ENCODE data around the gene TUBA1A. TPM values are rescaled to one million over a fixed set of nuclear protein-coding genes. Genes with fewer than 3 reads are reported as not detected.

Gene TUBA1A
- total and polyA plus RNA-seq, 2 experiments from 2014 or later, result 189 to 424 TPM

- TF ChIP-seq JUNB (IDR thresholded peaks at IDR 0.05; ENCODE audit: unreplicated experiment), result no peak
- TF ChIP-seq ZNF331 (CRISPR knock-in tag; IDR thresholded peaks at IDR 0.05; ENCODE audit: low read depth), result no peak
- no peak for TF ChIP-seq CREB1 (CRISPR knock-in tag; IDR thresholded peaks at IDR 0.05; ENCODE audit: low read depth)
- no peak for TF ChIP-seq ETS1 (IDR thresholded peaks at IDR 0.05)
- no peak for TF ChIP-seq EZH2 (IDR thresholded peaks at IDR 0.05; ENCODE audit: low read depth, unreplicated experiment)
Measured at GRCh38 chr12:49189731-49190716, 1.1 kb upstream of the TUBA1A start (continued).

GRCh38 chr12:49188201-49188915 lies 522 bp downstream of the TUBA1A start:
- Histone ChIP-seq H3K4me3 (peak overlapping the region; percentile 75), H3K4me1 (ENCODE audit: insufficient read depth) (peaks cover 16% of the 10 kb centered on the region), H3K79me2 (replicated peaks; ENCODE audit: insufficient read depth) (peaks cover 19% of the 10 kb centered on the region), H3K36me3 (ENCODE audit: insufficient read depth) (peaks cover 18% of the 10 kb centered on the region; the same call in 1 of the 2 replicates), H3K27ac (ENCODE audit: low read depth) (peak overlapping the region; percentile 91), H4K20me1 (replicated peaks; ENCODE audit: insufficient read depth) (peaks cover 4% of the 10 kb centered on the region; the same call in 1 of the 2 replicates), H3K27me3 (ENCODE audit: insufficient read depth) (no peaks in the 10 kb centered on the region), H2AFZ (peak overlapping the region; percentile 39; the same call in 1 of the 2 replicates), H3F3A (replicated peaks; ENCODE audit: low read depth) (no peaks in the 10 kb centered on the region), H3K9me2 (ENCODE audit: insufficient read depth) (no peaks in the 10 kb centered on the region), H3K4me2 (peak overlapping the region; percentile 81)
- Mint-ChIP-seq H3K27ac (peak overlapping the region; percentile 95), H3K27me3 (ENCODE audit: insufficient read depth, low read depth, poor library complexity) (peaks cover 3% of the 10 kb centered on the region), H3K36me3 (ENCODE audit: low read depth) (peaks cover 23% of the 10 kb centered on the region), H3K4me3 (peak overlapping the region; percentile 95), H3K4me1 (peaks cover 12% of the 10 kb centered on the region), H3K9me3 (no peaks in the 10 kb centered on the region)
- DNase-seq (ENCODE audit: low spot score), result peak; percentile 72
- peak; percentile 72 for ATAC-seq
- TF ChIP-seq EZH2phosphoT487 (IDR thresholded peaks at IDR 0.05; ENCODE audit: unreplicated experiment) (no peak), CTCF (conservative IDR thresholded peaks at IDR 0.05; ENCODE audit: low read depth in 2 of 2) (no peak), JUNB (IDR thresholded peaks at IDR 0.05; ENCODE audit: unreplicated experiment) (no peak), CREB1 (CRISPR knock-in tag; IDR thresholded peaks at IDR 0.05; ENCODE audit: low read depth) (no peak), ZNF331 (CRISPR knock-in tag; IDR thresholded peaks at IDR 0.05; ENCODE audit: low read depth) (no peak), EZH2 (IDR thresholded peaks at IDR 0.05; ENCODE audit: low read depth, unreplicated experiment) (no peak), ZNF462 (CRISPR knock-in tag; IDR thresholded peaks at IDR 0.05) (no peak)

Data from GM23338 (cell line).